GM21447 (cell line): ENCODE data around the gene GNRHR.

Source experiments
- ATAC-seq: cut with Tn5 transposase; IDR thresholded peaks from one replicate; pipeline ENCODE4 v1.9.1; 2021; ENCODE audit not compliant: unreplicated experiment

GNRHR gene

DNA sequence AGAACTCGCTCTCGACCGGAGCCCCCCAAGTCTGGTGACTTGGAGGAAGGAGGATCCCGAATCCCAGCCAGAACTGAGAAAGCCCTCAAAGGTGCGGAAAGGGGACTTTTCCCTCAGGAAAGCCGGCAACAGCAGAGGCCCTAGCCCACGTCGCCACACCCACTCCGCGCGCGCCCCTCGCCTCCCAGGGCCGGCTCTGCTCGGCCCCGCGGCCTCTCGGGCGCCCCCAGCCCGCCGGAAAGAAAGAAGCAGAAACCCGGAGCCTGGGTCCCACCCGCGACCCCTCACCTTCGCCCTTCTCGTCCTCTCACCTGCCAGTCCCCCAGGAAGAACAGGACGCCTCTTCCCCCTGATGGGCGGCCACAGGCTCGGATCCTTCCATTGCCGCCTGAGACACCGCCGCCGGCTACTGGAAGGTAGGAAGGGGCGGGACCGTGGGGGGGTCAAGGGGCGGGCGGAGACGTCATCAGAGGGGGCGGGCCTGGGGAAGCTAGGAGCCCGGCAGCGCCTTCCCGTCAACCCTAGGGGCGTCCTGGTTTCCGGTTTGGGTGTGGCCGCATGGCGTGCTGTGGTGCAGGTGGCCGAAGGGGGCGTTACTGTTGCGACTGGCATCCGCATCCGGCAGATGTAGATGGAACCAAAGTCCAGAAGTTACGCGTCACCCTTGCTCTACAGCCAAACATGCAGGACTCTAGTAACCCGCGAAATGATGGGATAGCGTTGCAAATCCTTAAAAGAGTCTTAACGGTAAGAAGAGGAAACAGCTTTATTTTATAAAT is 53.3 kb downstream of the GNRHR start, which contains the start of gene UBA6:
Gene UBA6 (minus strand): TSS at position 418 of the 779 bp plus-strand sequence. CDS start 36 bp downstream, at position 382.
- ATAC-seq = peak; percentile 99

DNA sequence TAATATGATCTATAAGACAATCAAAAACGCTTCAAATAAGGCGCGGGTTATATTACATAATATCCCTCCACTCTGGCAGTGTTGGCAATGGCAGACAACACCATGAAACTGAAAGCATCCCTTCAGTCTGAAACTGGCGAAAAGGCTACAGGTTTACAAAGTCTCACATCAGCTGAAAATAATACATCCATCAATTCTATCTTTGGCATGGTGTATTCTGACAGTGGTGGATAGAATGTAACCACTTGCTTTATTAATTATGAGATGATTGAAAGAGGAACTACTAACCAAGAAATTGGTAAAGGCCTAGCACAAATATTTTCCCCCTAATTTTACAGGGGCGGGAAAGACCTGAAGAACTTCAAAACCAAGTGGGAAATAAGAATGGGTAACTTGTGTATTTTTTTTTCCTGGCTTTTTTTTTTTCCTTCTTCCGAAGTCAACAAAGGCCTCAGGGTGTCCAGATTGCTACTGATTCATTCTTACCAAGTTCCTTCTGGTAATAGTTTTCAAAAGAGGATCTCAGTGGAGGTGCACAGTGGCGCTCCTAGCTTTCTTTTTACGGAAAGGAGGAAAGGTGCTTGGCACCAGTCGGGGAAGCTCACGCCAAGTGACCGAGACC is 54.0 kb downstream of the GNRHR start:
- peak; percentile 15 for ATAC-seq

DNA sequence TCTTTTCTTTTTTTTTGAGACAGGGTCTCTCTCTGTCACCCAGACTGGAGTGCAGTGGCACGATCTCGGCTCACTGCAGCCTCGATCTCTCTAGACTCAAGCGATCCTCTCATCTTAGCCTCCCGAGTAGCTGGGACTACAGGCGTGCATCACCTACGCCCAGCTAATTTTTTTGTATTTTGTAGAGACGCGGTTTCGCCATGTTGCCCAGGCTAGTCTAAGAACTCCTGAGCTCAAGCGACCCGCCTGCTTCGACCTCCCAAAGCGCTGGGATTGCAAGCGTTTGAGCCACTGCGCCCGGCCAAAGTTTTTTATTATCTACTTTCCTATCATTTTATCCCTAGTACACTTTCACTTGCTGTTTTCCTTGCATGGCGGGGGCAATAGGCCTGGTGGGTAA is 54.6 kb downstream of the GNRHR start:
- ATAC-seq = no peak

DNA sequence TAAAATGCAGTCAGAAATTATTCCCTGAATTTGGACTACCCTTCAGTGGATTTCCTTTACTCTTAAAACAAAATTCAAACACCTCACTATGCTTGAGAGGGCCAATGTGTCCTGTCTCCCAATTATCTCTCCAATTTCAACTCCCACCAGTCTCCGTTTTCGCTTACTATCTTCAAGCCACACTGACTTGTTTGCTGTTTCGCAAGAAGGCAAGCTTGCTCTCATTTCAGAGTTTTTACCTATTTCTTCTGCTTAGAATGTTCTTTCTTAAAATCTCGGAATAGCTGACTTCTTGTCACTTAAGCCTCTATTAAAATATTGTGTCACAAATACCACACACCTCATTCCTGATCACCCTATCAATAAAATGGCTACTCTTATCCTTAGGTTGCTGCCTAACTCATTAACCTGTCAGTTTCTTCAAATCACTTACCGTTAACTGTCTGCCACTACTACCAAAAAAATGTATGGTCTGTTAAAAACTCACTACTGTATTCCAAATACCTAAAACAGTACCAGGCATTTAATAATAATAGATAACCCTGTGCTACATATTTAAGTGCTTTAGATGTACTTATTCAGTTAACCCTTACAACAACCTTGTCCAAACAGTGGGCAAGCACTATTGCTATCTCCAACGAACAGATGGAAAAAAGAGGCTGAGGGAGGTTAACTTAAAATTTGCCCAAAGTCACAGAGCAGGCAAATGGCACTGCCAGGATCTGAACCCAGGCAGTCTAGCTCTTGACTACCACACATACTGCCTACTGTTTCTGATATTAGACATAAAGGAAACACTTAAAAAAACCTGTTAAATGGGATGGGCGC is 56.1 kb downstream of the GNRHR start:
- no peak for ATAC-seq

DNA sequence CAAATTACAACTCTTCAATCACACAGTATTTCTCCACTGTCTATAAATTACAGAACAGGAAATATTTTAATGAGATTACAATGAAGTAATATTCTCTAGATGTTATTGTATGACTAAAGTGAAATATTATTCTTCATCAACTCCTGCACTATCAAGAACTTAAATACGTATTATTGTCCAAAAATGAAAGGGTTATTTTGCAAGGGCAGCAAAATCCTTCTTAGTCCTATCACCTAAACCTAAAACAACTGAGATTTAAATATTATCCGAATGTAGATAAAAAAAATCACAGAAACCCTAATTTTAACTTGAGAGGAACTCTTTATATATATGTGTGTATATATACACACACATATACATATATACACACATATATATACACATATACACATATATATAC is 58.1 kb downstream of the GNRHR start:
- ATAC-seq = no peak

DNA sequence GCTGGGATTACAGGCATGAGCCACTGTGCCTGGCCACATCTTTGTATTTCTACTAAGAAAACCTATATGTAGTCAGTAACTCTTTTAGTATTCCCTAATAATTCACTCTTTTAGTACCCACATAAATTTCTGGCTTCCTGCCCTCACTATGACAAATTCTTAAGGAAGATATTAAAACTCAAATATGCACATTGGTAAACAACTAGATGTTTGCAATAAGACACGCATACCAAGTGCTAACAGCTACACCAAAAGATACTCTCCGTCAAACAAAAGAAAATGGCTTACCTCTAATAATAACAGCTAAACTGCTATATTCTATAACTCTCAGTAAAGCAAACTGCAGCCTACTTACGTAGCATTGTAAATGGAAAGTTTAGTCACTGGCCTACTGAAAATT is 59.5 kb downstream of the GNRHR start:
- ATAC-seq = no peak

DNA sequence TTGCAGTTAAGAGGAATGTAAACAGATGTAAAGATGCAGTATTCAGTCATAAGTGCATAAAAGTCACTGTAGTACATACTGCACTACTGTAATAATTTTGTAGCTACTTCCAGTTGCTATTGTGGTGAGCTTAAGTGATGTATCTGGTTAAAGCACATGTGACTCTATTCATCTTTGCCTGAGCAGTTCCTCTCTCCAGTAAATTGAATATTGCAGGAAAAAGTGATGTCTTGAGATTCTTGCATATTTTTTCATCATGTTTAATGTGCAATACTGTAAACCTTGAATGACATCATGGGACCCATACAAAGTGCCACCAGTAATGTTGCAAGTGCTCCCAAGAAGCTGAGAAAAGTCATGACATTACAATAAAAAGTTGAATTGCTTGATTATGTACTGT is 62.9 kb downstream of the GNRHR start:
- no peak for ATAC-seq
